ENCODE data around the gene CD207.
A peak's percentile ranks its signal among the peaks of the same experiment; 100 is the strongest.

Gene CD207

DNA sequence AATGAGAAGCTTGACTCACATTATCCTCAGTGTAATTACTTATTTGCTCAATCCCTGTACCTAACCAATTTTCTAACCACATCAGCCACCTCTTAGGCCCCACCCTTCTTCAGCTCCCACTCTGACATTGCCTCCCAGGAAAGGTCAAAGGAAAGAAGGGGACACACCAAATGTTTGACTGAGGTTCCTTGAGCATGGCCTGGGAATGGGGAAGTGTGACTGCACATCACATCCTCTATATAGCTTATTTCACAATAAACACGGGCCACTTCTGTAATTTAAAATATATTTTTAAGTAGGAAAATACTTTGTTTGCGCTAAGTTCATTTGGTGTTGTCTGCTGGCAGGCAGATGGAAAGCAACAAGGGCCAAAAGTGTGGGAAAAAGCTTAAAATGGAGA is 42.2 kb downstream of the CD207 start:
- DNase-seq = no peak

DNA sequence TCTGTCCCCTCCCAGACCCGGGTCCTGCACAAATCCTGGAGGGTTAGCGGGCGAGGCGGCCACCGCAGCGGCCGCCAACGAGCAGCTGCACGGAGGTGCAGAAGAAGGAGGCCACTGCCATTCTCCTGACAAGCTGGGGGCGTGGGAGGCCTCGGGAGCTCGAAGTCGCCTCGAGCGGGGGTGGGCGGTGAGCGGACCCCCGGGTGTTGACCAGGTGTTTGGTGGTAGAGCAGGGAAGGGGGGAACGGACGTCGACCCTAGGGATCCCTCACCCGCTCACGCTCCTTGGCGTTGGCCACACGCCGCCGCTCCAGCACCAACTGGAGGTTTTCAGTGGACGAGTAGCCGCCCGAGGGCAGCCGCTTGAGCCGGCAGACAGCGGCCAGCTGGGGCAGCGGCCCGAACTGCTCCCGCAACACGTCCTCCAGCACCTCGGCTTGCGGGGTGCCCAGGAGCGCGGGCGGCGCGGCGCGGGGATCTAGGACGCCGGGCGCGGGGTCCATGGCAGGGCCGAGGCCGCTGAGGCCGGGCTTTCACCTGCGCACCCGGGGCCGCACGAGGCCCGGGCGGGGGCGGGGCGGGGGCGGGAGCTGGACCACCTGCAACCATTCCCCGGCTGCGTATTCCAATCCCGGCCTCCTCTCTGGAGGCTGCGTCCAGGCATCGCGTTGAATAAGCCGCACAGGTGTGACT is 45.3 kb downstream of the CD207 start, which contains the start of gene FIGLA:
Gene FIGLA (minus strand): TSS at position 508 of the 693 bp plus-strand sequence. CDS start 5 bp downstream, at position 503.
- DNase-seq = no peak

DNA sequence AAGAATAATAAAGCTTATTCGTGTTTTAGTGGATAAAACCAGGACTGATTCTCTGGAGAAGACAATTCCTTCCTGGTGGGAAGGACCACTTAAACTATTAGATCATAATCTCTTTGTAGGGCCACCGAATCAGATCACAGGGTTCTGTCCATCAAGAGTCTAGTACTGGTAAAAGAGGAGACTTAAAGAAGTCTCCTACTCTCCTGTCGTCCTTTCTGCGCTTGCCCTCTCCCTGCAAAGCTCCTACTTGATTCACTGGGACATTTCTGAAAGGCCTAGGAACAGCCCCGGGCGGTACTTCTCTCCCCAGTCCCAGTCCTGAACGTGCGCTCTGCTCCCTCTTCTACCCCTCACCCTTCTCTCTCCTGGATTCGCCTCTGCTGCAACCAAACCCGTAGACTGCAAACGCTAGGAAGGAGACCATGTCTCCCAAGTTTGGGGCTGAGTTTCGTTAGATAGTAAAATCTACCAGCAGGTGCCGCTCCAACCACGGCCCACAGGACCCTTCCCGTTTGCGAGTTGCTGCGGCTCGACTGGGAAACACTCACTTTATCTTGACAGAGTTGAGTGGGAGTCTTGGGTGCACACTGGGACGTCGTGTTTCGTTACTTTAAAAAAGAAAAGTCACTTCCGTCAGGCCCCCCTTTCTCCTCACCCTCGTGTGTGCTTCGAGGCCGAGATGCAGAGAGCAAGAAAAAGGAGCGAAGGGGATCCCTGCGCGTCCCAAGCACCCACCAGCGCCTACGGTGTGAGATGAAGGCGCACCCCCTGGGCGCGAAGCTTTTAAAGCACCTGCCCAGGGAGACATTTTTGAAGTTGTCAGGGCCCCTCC is 46.1 kb downstream of the CD207 start:
- DNase-seq = peak; percentile 36

DNA sequence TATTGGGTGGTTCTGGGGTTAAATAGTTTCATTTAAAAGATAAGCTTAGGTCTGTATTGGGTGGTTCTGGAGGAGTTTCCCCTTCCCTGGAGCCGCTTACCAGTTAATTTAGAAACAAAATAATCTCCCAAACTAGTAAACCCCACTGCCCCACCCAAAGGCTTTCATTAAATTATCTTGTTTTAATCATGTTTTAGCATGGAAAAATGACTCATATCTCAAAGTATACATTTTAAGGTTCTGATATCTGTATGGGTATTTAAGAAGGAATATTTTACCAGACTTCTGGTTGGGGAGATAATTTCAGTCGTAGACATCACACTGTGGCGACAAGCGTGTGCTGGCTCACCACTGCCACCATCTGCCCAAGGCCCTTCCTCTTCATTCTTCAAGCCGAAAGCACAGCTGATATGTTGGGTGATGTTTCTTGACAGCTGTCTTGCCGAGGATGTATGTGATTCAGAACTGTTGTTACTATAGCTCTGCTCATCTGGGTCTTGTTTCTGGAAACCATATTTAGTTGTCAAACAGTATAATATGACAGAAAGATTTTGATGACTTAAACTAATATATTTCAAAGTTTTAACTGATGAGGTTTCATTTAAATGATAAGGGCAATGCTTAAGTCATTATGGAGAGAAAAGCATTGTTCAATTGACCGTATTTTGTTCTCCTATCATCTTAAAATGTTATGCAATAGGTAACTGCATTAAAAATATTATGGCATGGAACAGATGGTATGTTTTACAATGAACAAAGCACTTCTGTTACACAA is 50.3 kb downstream of the CD207 start:
- peak; percentile 55 for DNase-seq

DNA sequence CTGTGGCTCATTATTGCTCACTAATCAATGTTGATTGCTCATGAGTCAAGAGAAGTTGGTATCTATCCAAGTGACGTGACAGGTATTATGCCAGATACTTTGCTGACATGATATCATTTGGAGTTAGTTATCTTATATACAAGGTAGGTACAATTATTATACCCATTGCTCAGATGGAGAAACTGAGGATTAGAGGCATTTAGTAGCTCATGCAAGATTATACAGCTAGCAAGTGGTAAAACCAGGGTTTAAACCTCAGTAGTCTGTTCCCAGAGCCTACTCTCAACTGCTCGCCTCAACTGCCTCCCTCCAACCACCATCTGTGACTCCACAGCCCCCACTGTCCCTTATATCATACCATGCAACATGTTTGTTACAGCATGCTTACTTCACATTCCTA is 51.3 kb downstream of the CD207 start:
- DNase-seq = no peak
